Neural progenitor cell (in vitro differentiated cells): ENCODE measurements around the gene HNF4A. TPM values are rescaled to one million over a fixed set of nuclear protein-coding genes. Genes with fewer than 3 reads are reported as not detected.
A peak's percentile ranks its signal among the peaks of the same experiment; 100 is the strongest.
"Not testable (repeated sequence)": the region's sequence is repeated elsewhere in the genome, so short reads cannot be mapped to it uniquely, and the experiment has no call there.

Experiments
- DNase-seq: peaks from one replicate; pipeline ENCODE4 v3.0.0-alpha.2; 2016; ENCODE audit warnings: low spot score
- H2AFZ ChIP-seq: fragments of 200-600 bp; sonication (generic); replicated peaks from 2 replicates; pipeline ENCODE4 v1.6.1; 2016; ENCODE audit warnings: antibody characterized with exemption
- H3F3A ChIP-seq: fragments of 200-600 bp; sonication (generic); 2 replicates; pipeline ENCODE4 v1.6.1; 2016; ENCODE audit warnings: antibody characterized with exemption, low read depth
- H3K27ac ChIP-seq: fragments of 200-600 bp; sonication (generic); 2 replicates; pipeline ENCODE4 v1.5.1; 2016; ENCODE audit warnings: mild to moderate bottlenecking
- H3K27me3 ChIP-seq: fragments of 200-600 bp; sonication (generic); 2 replicates; pipeline ENCODE4 v1.6.1; 2016; ENCODE audit warnings: mild to moderate bottlenecking, moderate library complexity
- H3K36me3 ChIP-seq: fragments of 200-600 bp; sonication (generic); 2 replicates; pipeline ENCODE4 v1.5.1; 2016
- H3K4me1 ChIP-seq: fragments of 200-600 bp; sonication (generic); 2 replicates; pipeline ENCODE4 v1.6.1; 2016; ENCODE audit warnings: mixed run types
- H3K4me2 ChIP-seq: fragments of 200-600 bp; sonication (generic); 2 replicates; pipeline ENCODE4 v1.6.1; 2016
- H3K4me3 ChIP-seq: fragments of 200-600 bp; sonication (generic); 2 replicates; pipeline ENCODE4 v1.5.1; 2016
- H3K79me2 ChIP-seq: fragments of 200-600 bp; sonication (generic); 2 replicates; pipeline ENCODE4 v1.6.1; 2016; ENCODE audit warnings: low read depth
- H3K9ac ChIP-seq: fragments of 200-600 bp; sonication (generic); 2 replicates; pipeline ENCODE4 v1.6.1; 2016
- H3K9me3 ChIP-seq: fragments of 200-600 bp; sonication (generic); 2 replicates; pipeline ENCODE4 v1.5.1; 2016; ENCODE audit warnings: low read depth
- H4K20me1 ChIP-seq: fragments of 200-600 bp; sonication (generic); 2 replicates; pipeline ENCODE4 v1.6.1; 2016; ENCODE audit warnings: low read depth
- H3K27ac Mint-ChIP-seq: 3 replicates; pipeline ENCODE4 v1.8.0; 2021; ENCODE audit warnings: mixed read lengths
- H3K27me3 Mint-ChIP-seq: 2 replicates; pipeline ENCODE4 v1.8.0; 2022; ENCODE audit warnings: low read depth, mild to moderate bottlenecking, inconsistent platforms, moderate library complexity, mixed read lengths; ENCODE audit not compliant: insufficient read depth
- H3K36me3 Mint-ChIP-seq: 3 replicates; pipeline ENCODE4 v1.8.0; 2021; ENCODE audit warnings: mixed read lengths
- H3K4me1 Mint-ChIP-seq: 3 replicates; pipeline ENCODE4 v1.8.0; 2021; ENCODE audit warnings: mixed read lengths
- H3K4me3 Mint-ChIP-seq: 3 replicates; pipeline ENCODE4 v1.8.0; 2021; ENCODE audit warnings: mild to moderate bottlenecking, moderate library complexity, mixed read lengths
- H3K9me3 Mint-ChIP-seq: 3 replicates; pipeline ENCODE4 v1.8.0; 2020; ENCODE audit warnings: mixed read lengths
- EZH2 ChIP-seq: fragments of 200-600 bp; sonication (generic); IDR thresholded peaks from 2 replicates; pipeline ENCODE4 v1.6.1; 2017; ENCODE audit warnings: antibody characterized with exemption, mild to moderate bottlenecking, moderate library complexity
- EZH2phosphoT487 ChIP-seq: fragments of 200-600 bp; sonication (generic); IDR thresholded peaks from 2 replicates; pipeline ENCODE4 v1.6.1; 2017; ENCODE audit warnings: antibody characterized with exemption
- total RNA-seq: library from RNA; depleted of rRNA; stranded (reverse); fragments of >200 nt; gene quantifications from 2 replicates; pipeline ENCODE4 v1.2.3, GENCODE V29; 2015; ENCODE audit warnings: low replicate concordance
- TF ChIP-seq, protein P1 (sequence below): fragments of 200-600 bp; sonication (generic); IDR thresholded peaks from 2 replicates; pipeline ENCODE4 v1.5.1; 2017; ENCODE audit warnings: antibody characterized with exemption, mild to moderate bottlenecking

Gene HNF4A
- total RNA-seq, 1 donor from 2014 or later, result 1.6 TPM

- H3K79me2 ChIP-seq, result no peaks in the 10 kb centered on the region
- no peaks in the 10 kb centered on the region for H3K9me3 ChIP-seq
- no peaks in the 10 kb centered on the region for H3F3A ChIP-seq
- Mint-ChIP-seq H3K9me3 (no peaks in the 10 kb centered on the region), H3K36me3 (no peaks in the 10 kb centered on the region), H3K27ac (no peak overlapping the region), H3K27me3 (peaks cover 7% of the 10 kb centered on the region), H3K4me1 (no peaks in the 10 kb centered on the region), H3K4me3 (no peak overlapping the region)
- H3K27ac ChIP-seq, result no peak overlapping the region
- H3K9ac ChIP-seq, result no peak overlapping the region
- no peaks in the 10 kb centered on the region for H4K20me1 ChIP-seq
- H3K4me1 ChIP-seq, result peaks cover 5% of the 10 kb centered on the region
- DNase-seq, result no peak
- TF ChIP-seq EZH2phosphoT487 (no peak), EZH2 (no peak)
- TF ChIP-seq, protein P1, sequence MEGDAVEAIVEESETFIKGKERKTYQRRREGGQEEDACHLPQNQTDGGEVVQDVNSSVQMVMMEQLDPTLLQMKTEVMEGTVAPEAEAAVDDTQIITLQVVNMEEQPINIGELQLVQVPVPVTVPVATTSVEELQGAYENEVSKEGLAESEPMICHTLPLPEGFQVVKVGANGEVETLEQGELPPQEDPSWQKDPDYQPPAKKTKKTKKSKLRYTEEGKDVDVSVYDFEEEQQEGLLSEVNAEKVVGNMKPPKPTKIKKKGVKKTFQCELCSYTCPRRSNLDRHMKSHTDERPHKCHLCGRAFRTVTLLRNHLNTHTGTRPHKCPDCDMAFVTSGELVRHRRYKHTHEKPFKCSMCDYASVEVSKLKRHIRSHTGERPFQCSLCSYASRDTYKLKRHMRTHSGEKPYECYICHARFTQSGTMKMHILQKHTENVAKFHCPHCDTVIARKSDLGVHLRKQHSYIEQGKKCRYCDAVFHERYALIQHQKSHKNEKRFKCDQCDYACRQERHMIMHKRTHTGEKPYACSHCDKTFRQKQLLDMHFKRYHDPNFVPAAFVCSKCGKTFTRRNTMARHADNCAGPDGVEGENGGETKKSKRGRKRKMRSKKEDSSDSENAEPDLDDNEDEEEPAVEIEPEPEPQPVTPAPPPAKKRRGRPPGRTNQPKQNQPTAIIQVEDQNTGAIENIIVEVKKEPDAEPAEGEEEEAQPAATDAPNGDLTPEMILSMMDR, result no peak
- no peak overlapping the region for H3K4me3 ChIP-seq
- no peaks in the 10 kb centered on the region for H3K36me3 ChIP-seq
- H3K4me2 ChIP-seq, result no peak overlapping the region
- no peaks in the 10 kb centered on the region for H3K27me3 ChIP-seq
- peak overlapping the region; percentile 89 for H2AFZ ChIP-seq
Measured at GRCh38 chr20:44468044-44468782, 112.7 kb downstream of the HNF4A start.

GRCh38 chr20:44470327-44470726 is 114.8 kb downstream of the HNF4A start:
- H3K9ac ChIP-seq, result no peak overlapping the region
- H3F3A ChIP-seq, result no peaks in the 10 kb centered on the region
- no peaks in the 10 kb centered on the region for H3K79me2 ChIP-seq
- no peaks in the 10 kb centered on the region for H3K27me3 ChIP-seq
- TF ChIP-seq EZH2phosphoT487 (no peak), EZH2 (no peak)
- TF ChIP-seq, protein P1, result no peak
- no peak overlapping the region for H3K4me3 ChIP-seq
- DNase-seq, result no peak
- no peaks in the 10 kb centered on the region for H4K20me1 ChIP-seq
- Mint-ChIP-seq H3K9me3 (no peaks in the 10 kb centered on the region), H3K4me3 (no peak overlapping the region), H3K4me1 (peaks cover 6% of the 10 kb centered on the region), H3K27ac (no peak overlapping the region), H3K27me3 (peaks cover 11% of the 10 kb centered on the region), H3K36me3 (no peaks in the 10 kb centered on the region)
- H2AFZ ChIP-seq, result no peak overlapping the region
- H3K4me2 ChIP-seq, result no peak overlapping the region
- no peaks in the 10 kb centered on the region for H3K36me3 ChIP-seq
- no peak overlapping the region for H3K27ac ChIP-seq
- peaks cover 5% of the 10 kb centered on the region for H3K4me1 ChIP-seq
- no peaks in the 10 kb centered on the region for H3K9me3 ChIP-seq

- H3K27ac Mint-ChIP-seq, result no peak overlapping the region
Measured at GRCh38 chr20:44471481-44471882, 116.0 kb downstream of the HNF4A start.

GRCh38 chr20:44472283-44472682 is 116.8 kb downstream of the HNF4A start:
- H3K36me3 Mint-ChIP-seq, result not testable (repeated sequence)

More at GRCh38 chr20:44471481-44471882, 116.0 kb downstream of the HNF4A start:
- Histone ChIP-seq H3K36me3 (no peaks in the 10 kb centered on the region), H3K9ac (no peak overlapping the region), H3F3A (no peaks in the 10 kb centered on the region), H3K27me3 (no peaks in the 10 kb centered on the region), H3K4me1 (peaks cover 5% of the 10 kb centered on the region), H3K79me2 (peaks cover 6% of the 10 kb centered on the region), H3K27ac (no peak overlapping the region), H3K9me3 (no peaks in the 10 kb centered on the region), H3K4me2 (no peak overlapping the region), H4K20me1 (no peaks in the 10 kb centered on the region), H3K4me3 (no peak overlapping the region), H2AFZ (no peak overlapping the region)
- H3K4me3 Mint-ChIP-seq, result no peak overlapping the region
- DNase-seq, result peak; percentile 37
- H3K4me1 Mint-ChIP-seq, result peaks cover 11% of the 10 kb centered on the region
- TF ChIP-seq EZH2phosphoT487, result no peak
- TF ChIP-seq, protein P1, result peak; percentile 46
- peaks cover 6% of the 10 kb centered on the region for H3K27me3 Mint-ChIP-seq
- no peaks in the 10 kb centered on the region for H3K9me3 Mint-ChIP-seq
- no peaks in the 10 kb centered on the region for H3K36me3 Mint-ChIP-seq

More at GRCh38 chr20:44472283-44472682, 116.8 kb downstream of the HNF4A start:
- H3K27ac Mint-ChIP-seq, result peak overlapping the region; percentile 61
- not testable (repeated sequence) for DNase-seq, H3K9me3 ChIP-seq, H3K27ac ChIP-seq, H3K9ac ChIP-seq, H3F3A ChIP-seq, H4K20me1 ChIP-seq, H3K4me3 ChIP-seq, H3K4me2 ChIP-seq, H3K27me3 ChIP-seq, H3K9me3 Mint-ChIP-seq, H3K36me3 ChIP-seq, H3K4me3 Mint-ChIP-seq, H3K27me3 Mint-ChIP-seq, H2AFZ ChIP-seq, H3K4me1 ChIP-seq
- H3K79me2 ChIP-seq, result peaks cover 14% of the 10 kb centered on the region
- H3K4me1 Mint-ChIP-seq, result peaks cover 13% of the 10 kb centered on the region
